Tibial nerve (tissue), 4 donors: Measurements from ENCODE around the gene ITPKB. TPM values are rescaled to one million over a fixed set of nuclear protein-coding genes. Genes with fewer than 3 reads are reported as not detected.

Source experiments
- DNase-seq, 2 donors: peaks; one replicate each; pipeline ENCODE4 v3.0.0-alpha.2; 2019; ENCODE audit warnings: low spot score in 2 of 2
- H3K27ac ChIP-seq, 4 donors: fragments of 200-600 bp; sonication (generic) in 3 of 4; one replicate each; pipeline ENCODE4 v1.5.1; 2017 to 2019; ENCODE audit warnings: mild to moderate bottlenecking in 1 of 4
- H3K27me3 ChIP-seq, 2 donors: fragments of 200-600 bp; sonication (generic) in 1 of 2; one replicate each; pipeline versions ENCODE4 v1.5.1 to v1.6.0; 2017 to 2019
- H3K36me3 ChIP-seq, 3 donors: fragments of 200-600 bp; sonication (generic); one replicate each; pipeline ENCODE4 v1.5.1; 2018 to 2019
- H3K4me1 ChIP-seq, 4 donors: fragments of 200-600 bp; sonication (generic) in 3 of 4; one replicate each; pipeline ENCODE4 v1.5.1; 2017 to 2019
- H3K4me3 ChIP-seq, 4 donors: fragments of 200-600 bp; sonication (generic) in 3 of 4; one replicate each; pipeline ENCODE4 v1.5.1; 2017 to 2019; ENCODE audit warnings: mild to moderate bottlenecking in 1 of 4, moderate library complexity in 1 of 4
- H3K9me3 ChIP-seq, 4 donors: fragments of 200-600 bp; sonication (generic) in 3 of 4; one replicate each; pipeline ENCODE4 v1.5.1; 2017 to 2019
- CTCF ChIP-seq, 5 experiments: fragments of 200-600 bp in 3 of 5; fragments of 450-650 bp in 2 of 5; sonication (generic) in 3 of 5; IDR thresholded peaks; one replicate each; pipeline ENCODE4 v1.5.1; 2016 to 2019; ENCODE audit warnings: antibody characterized with exemption in 5 of 5, mild to moderate bottlenecking in 3 of 5, moderate library complexity in 2 of 5
- EP300 ChIP-seq, 2 donors: sonication (generic); formaldehyde crosslinking; IDR thresholded peaks; one replicate each; pipeline ENCODE4 v1.6.1; 2017; ENCODE audit warnings: antibody characterized with exemption in 2 of 2, mild to moderate bottlenecking in 1 of 2
- POLR2A ChIP-seq, 2 donors: fragments of 450-650 bp; IDR thresholded peaks; one replicate each; pipeline ENCODE4 v1.6.1; 2017; ENCODE audit warnings: antibody characterized with exemption in 2 of 2, mild to moderate bottlenecking in 2 of 2, moderate library complexity in 2 of 2
- WGBS, 2 donors: methylation state at CpG; one replicate each; pipeline ENCODE4 v1.1.5; 2018; 5-methylcytosine and 5-hydroxymethylcytosine counted together
- total RNA-seq, 4 donors: library from RNA; depleted of rRNA; stranded (reverse); fragments of >200 nt; gene quantifications; one replicate each; pipeline ENCODE4 v1.1.0, GENCODE V29; 2016

ITPKB gene
- total RNA-seq, 4 donors from 2014 or later: 49.2 to 82.0 (median 52.7) TPM

DNA sequence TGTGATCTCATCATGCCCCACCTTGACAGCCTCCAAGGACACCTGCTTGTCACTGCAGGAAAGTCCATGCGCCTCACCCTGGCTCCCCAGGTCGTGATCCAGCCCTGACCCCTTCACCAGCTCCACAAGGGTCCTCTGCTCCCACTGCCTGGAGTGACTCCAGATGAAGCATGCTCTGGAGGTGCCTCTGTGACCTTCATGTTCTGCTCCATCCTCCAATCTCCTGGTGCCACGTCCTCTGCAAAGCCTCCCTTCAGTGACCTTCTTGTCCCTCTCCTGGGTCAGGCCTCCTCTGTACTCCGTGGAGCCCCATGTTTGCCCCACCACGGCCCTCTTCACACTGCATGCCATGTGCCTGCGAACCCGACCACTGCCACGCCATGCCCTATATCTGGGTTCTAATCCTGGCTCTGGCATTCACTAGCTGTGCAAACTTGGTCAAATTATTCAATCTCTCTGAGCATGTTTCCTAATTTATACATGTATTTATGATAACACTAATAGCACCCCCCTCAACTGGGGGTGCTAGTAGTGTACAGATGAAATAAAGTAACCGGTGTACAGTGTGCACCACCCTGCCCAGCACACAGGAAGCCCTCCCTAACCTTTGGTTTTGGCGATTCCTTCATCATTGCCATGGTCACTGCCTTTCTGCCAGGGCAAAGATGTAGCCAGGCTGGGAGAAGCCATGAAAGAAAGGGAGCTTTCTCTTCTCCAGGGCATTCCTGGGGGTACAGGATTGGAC lies 113.1 kb downstream of the ITPKB start:
- Histone ChIP-seq H3K36me3 (peaks cover 0 to 9% (median 0%) of the 10 kb centered on the region in 3 donors), H3K27me3 (no peaks in the 10 kb centered on the region), H3K4me3 (no peak overlapping the region), H3K9me3 (peaks cover 0 to 11% (median 0%) of the 10 kb centered on the region in 4 donors), H3K27ac (peak overlapping the region in 1 of 4 donors; percentile 60), H3K4me1 (peaks cover 0 to 10% (median 2%) of the 10 kb centered on the region in 4 donors)
- no peak for TF ChIP-seq EP300 (IDR thresholded peaks at IDR 0.05)
- no peak for TF ChIP-seq POLR2A (IDR thresholded peaks at IDR 0.05)
- no peak for TF ChIP-seq CTCF (IDR thresholded peaks at IDR 0.05)
- no peak for DNase-seq
- WGBS, 2 donors: 75 to 79% methylated on average over 10 of the region's 10 CpGs

DNA sequence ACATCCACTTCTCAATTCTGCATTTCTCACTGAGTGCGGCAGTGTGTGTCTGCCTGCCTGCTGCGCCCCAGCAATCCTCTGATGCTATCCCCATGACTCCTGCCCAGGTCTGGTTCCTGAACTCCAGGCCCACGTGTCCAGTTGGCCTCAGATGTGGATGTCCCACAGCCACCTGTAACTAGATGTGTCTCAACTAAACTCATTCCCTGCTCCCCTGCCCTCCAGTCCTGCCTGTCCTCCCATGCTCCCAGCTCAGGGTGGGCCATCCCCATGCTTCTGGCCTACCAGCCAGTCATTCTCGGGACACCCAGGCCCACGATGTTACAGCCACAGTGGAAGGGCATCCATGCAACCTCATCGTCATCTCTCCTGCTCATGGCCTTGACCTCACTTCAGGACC lies 113.8 kb downstream of the ITPKB start:
- Histone ChIP-seq H3K36me3 (peaks cover 0 to 6% (median 0%) of the 10 kb centered on the region in 3 donors), H3K4me3 (no peak overlapping the region), H3K9me3 (peaks cover 0 to 11% (median 0%) of the 10 kb centered on the region in 4 donors), H3K27me3 (no peaks in the 10 kb centered on the region), H3K27ac (no peak overlapping the region), H3K4me1 (peaks cover 0 to 10% (median 2%) of the 10 kb centered on the region in 4 donors)
- no peak for DNase-seq
- no peak for TF ChIP-seq CTCF (IDR thresholded peaks at IDR 0.05)
- TF ChIP-seq EP300 (IDR thresholded peaks at IDR 0.05): no peak
- TF ChIP-seq POLR2A (IDR thresholded peaks at IDR 0.05): no peak
- WGBS, 2 donors: 85 to 91% methylated on average over 6 of the region's 6 CpGs

DNA sequence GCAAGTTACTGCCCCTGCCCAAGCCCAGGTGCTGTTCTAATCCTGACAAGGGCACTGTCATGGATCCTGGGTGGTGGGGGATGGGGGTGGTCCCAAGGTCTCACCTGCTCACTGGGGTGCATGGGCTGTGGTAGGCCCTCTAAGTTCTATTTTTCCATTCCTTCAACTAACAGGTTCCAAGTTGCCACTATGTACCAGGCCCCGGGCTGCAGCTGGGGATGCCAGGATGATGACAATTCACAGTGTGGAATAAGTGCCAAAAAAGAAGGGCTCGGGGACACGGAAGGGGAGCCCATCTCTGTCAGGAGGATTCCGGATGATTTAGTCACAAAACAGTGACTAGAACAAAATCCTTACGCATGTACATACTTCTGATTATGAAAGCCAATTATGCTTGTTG lies 114.6 kb downstream of the ITPKB start:
- TF ChIP-seq EP300 (IDR thresholded peaks at IDR 0.05) (no peak), POLR2A (IDR thresholded peaks at IDR 0.05) (no peak), CTCF (IDR thresholded peaks at IDR 0.05) (no peak)
- peaks cover 0 to 11% (median 0%) of the 10 kb centered on the region in 4 donors for H3K9me3 ChIP-seq
- WGBS, 2 donors: 86 to 90% methylated on average over 5 of the region's 5 CpGs
- peaks cover 0 to 10% (median 2%) of the 10 kb centered on the region in 4 donors for H3K4me1 ChIP-seq
- H3K27me3 ChIP-seq: no peaks in the 10 kb centered on the region
- H3K4me3 ChIP-seq: no peak overlapping the region
- H3K27ac ChIP-seq: no peak overlapping the region
- DNase-seq: no peak
- H3K36me3 ChIP-seq: no peaks in the 10 kb centered on the region

GRCh38 chr1:226622012-226622411 lies 117.1 kb downstream of the ITPKB start:
- no peak for DNase-seq
- no peak for TF ChIP-seq POLR2A (IDR thresholded peaks at IDR 0.05)
- TF ChIP-seq EP300 (IDR thresholded peaks at IDR 0.05): no peak
- no peak for TF ChIP-seq CTCF (IDR thresholded peaks at IDR 0.05)
- no peak overlapping the region for H3K27ac ChIP-seq
- no peaks in the 10 kb centered on the region for H3K27me3 ChIP-seq
- H3K4me3 ChIP-seq: no peak overlapping the region
- peaks cover 0 to 8% (median 2%) of the 10 kb centered on the region in 4 donors for H3K4me1 ChIP-seq
- H3K9me3 ChIP-seq: peaks cover 0 to 11% (median 0%) of the 10 kb centered on the region in 4 donors
- H3K36me3 ChIP-seq: no peaks in the 10 kb centered on the region

DNA sequence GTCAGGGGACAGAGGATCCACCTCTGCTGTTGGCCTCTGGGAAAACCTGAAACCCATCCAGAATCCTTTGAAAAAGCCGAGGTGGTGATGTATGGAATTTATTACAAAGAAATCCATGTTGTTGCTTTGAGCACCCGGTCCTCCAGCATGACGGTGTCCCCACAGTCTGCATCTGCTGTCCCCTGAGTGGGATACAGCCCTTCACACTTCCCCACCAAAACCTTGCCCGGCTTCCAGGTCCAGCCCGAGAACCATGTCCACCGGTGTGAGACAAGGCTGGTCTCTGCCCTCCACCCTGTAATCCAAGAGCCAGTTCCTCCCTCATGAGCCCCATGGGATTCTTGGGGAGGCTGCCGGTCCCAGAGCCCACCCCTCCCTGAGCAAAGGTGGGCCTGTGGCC lies 120.1 kb downstream of the ITPKB start:
- 85 to 89% methylated on average over 7 of the region's 7 CpGs for WGBS, 2 donors
- DNase-seq: no peak

More for the DNA sequence above, 120.1 kb downstream of the ITPKB start:
- Histone ChIP-seq H3K4me1 (no peaks in the 10 kb centered on the region), H3K27me3 (no peaks in the 10 kb centered on the region), H3K4me3 (no peak overlapping the region), H3K9me3 (peaks cover 0 to 11% (median 0%) of the 10 kb centered on the region in 4 donors), H3K36me3 (no peaks in the 10 kb centered on the region), H3K27ac (no peak overlapping the region)
- TF ChIP-seq POLR2A (IDR thresholded peaks at IDR 0.05) (no peak), EP300 (IDR thresholded peaks at IDR 0.05) (no peak), CTCF (IDR thresholded peaks at IDR 0.05) (no peak)
